ENCODE measurements around the gene DOCK2.

GRCh38 chr5:169647566-169647965 lies 10.5 kb downstream of the DOCK2 start:
- TF ChIP-seq, protein P1, sequence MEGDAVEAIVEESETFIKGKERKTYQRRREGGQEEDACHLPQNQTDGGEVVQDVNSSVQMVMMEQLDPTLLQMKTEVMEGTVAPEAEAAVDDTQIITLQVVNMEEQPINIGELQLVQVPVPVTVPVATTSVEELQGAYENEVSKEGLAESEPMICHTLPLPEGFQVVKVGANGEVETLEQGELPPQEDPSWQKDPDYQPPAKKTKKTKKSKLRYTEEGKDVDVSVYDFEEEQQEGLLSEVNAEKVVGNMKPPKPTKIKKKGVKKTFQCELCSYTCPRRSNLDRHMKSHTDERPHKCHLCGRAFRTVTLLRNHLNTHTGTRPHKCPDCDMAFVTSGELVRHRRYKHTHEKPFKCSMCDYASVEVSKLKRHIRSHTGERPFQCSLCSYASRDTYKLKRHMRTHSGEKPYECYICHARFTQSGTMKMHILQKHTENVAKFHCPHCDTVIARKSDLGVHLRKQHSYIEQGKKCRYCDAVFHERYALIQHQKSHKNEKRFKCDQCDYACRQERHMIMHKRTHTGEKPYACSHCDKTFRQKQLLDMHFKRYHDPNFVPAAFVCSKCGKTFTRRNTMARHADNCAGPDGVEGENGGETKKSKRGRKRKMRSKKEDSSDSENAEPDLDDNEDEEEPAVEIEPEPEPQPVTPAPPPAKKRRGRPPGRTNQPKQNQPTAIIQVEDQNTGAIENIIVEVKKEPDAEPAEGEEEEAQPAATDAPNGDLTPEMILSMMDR (IDR thresholded peaks at IDR 0.05 in 4 of 5, conservative IDR thresholded peaks at IDR 0.05 in 1 of 5) = no peak
- no peak for TF ChIP-seq POLR2A (IDR thresholded peaks at IDR 0.05)
